ENCODE data around the gene ATAD3B. TPM values are rescaled to one million over a fixed set of nuclear protein-coding genes. Genes with fewer than 3 reads are reported as not detected.

Gene ATAD3B
- total and polyA plus RNA-seq, 10 of the 15 experiments (the other 5 are each of a cell fraction or from before 2014, with no cell fraction given): 0.03 to 38.8 (median 23.8) TPM

DNA sequence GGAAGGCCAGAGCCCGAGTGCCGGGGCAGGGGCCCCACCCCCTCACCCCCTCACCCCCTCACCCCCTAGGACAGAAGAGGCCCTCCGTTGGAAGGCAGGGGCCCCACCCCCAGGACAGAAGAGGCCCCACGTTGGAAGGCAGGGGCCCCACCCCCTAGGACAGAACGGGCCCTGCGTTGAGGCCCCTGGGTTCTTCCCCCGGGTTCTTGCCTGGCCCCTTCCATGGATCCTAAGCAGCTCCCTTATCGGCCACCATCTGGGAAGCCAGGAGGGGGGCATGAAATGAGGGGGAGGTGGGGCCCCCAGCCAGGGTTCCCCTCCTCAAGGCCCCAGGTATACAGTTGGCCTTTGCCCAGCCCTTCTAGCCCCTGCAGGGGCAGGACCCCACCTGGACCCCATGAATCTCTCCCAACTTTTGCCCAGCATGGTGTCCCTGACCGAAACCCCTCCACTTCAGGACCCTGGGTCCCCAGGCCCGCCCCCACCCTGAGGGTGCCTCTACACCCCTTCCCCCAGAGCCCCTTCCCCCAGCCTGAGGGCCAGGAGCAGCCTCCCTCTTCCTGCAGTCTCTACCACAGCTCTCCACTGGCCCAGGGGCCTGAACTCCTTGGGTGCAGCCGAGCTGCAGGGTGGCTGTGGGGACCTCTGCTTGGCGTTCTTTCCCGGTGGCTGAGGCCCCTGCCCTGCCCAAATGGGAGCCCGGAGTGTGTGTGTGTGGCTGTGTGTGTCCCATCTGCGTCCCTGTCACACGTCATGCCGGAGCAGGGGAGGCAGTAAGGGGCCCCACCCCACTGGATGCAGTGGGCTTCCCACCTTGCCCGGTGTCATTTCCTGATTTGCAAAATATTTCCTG lies 40.3 kb upstream of the ATAD3B start:
- CTCF ChIA-PET: no interaction called here
- RAD21 ChIA-PET (ENCODE audit: unreplicated experiment): no interaction called here
- Histone ChIP-seq H4K20me1 (ENCODE audit: control insufficient read depth, insufficient read depth) (no peaks in the 10 kb centered on the region), H3K4me2 (ENCODE audit: control insufficient read depth, insufficient read depth) (no peak overlapping the region), H3K79me2 (ENCODE audit: control insufficient read depth, insufficient read depth, low read length) (no peaks in the 10 kb centered on the region), H3K4me1 (ENCODE audit: control insufficient read depth, insufficient read depth, low read length) (peaks cover 17% of the 10 kb centered on the region), H2AFZ (ENCODE audit: control insufficient read depth, low read depth, low read length) (no peak overlapping the region), H3K27me3 (replicated peaks in 1 of 2; ENCODE audit: control insufficient read depth in 2 of 2, insufficient read depth in 2 of 2, low read length in 1 of 2) (peaks cover 0 to 13% of the 10 kb centered on the region in 2 experiments; a peak in 3 of 4 replicates), H3K27ac (ENCODE audit: control insufficient read depth, insufficient read depth) (no peak overlapping the region), H3K9me3 (replicated peaks; ENCODE audit: control insufficient read depth, insufficient read depth, low read length) (no peaks in the 10 kb centered on the region), H3K36me3 (ENCODE audit: control insufficient read depth in 2 of 2, insufficient read depth in 2 of 2, low read length in 1 of 2) (no peaks in the 10 kb centered on the region), H3K4me3 (no peak overlapping the region), H3K9ac (ENCODE audit: control insufficient read depth, insufficient read depth, low read length) (no peak overlapping the region)
- POLR2A ChIA-PET: no interaction called here
- DNase-seq (ENCODE audit: low read depth, low spot score) (no peak), ATAC-seq (no peak), FAIRE-seq (no peak)
- no TSS peak for BruUV-seq (replicated peaks)
- intact Hi-C loops (cut with micrococcal nuclease; ENCODE audit: unreplicated experiment) (no loop called here), in situ Hi-C loops (cut with MboI) (no loop called here)
- 37% methylated on average over 16 of the region's 18 CpGs for WGBS (ENCODE audit: insufficient coverage, insufficient replicate concordance, low lambda C conversion rate, missing lambda C conversion rate)
- TF ChIP-seq, protein P1, sequence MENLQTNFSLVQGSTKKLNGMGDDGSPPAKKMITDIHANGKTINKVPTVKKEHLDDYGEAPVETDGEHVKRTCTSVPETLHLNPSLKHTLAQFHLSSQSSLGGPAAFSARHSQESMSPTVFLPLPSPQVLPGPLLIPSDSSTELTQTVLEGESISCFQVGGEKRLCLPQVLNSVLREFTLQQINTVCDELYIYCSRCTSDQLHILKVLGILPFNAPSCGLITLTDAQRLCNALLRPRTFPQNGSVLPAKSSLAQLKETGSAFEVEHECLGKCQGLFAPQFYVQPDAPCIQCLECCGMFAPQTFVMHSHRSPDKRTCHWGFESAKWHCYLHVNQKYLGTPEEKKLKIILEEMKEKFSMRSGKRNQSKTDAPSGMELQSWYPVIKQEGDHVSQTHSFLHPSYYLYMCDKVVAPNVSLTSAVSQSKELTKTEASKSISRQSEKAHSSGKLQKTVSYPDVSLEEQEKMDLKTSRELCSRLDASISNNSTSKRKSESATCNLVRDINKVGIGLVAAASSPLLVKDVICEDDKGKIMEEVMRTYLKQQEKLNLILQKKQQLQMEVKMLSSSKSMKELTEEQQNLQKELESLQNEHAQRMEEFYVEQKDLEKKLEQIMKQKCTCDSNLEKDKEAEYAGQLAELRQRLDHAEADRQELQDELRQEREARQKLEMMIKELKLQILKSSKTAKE (IDR thresholded peaks at IDR 0.05; ENCODE audit: low read depth, poor library complexity, severe bottlenecking): no peak
- no peak for TF ChIP-seq MTA3 (IDR thresholded peaks at IDR 0.05; ENCODE audit: borderline replicate concordance, low read length)
- SMC1A ChIA-PET (ENCODE audit: uncharacterized antibody, unreplicated experiment): no interaction called here

DNA sequence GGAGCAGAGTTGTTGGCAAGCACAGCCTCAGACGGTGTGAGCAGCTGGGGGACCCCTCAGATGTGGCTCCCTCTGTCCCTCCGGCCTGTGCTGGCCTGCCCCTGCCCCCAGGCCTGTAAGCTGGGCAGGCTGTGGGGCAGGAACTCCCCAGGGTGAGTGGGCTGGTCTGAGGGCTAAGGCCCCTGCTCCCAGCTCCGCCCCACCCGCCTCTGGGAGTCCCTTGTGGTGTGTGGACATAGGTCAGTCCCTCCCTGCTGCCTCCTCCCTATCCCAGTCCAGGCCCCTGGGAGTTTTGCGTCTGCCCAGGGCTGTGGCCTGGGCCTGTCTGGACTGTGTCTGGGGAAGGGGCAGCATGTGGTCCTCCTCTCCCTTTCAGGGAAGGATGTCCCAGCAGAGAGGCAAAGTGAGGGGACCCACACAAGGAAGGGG lies 39.7 kb upstream of the ATAD3B start:
- Histone ChIP-seq H3K4me1 (ENCODE audit: control insufficient read depth, insufficient read depth, low read length) (peaks cover 17% of the 10 kb centered on the region), H3K9ac (ENCODE audit: control insufficient read depth, insufficient read depth, low read length) (no peak overlapping the region), H4K20me1 (ENCODE audit: control insufficient read depth, insufficient read depth) (no peaks in the 10 kb centered on the region), H3K79me2 (ENCODE audit: control insufficient read depth, insufficient read depth, low read length) (no peaks in the 10 kb centered on the region), H3K9me3 (replicated peaks; ENCODE audit: control insufficient read depth, insufficient read depth, low read length) (no peaks in the 10 kb centered on the region), H3K36me3 (ENCODE audit: control insufficient read depth in 2 of 2, insufficient read depth in 2 of 2, low read length in 1 of 2) (no peaks in the 10 kb centered on the region), H3K4me2 (ENCODE audit: control insufficient read depth, insufficient read depth) (no peak overlapping the region), H3K27ac (ENCODE audit: control insufficient read depth, insufficient read depth) (no peak overlapping the region), H3K27me3 (replicated peaks in 1 of 2; ENCODE audit: control insufficient read depth in 2 of 2, insufficient read depth in 2 of 2, low read length in 1 of 2) (peaks cover 0 to 13% of the 10 kb centered on the region in 2 experiments; a peak in 3 of 4 replicates), H3K4me3 (no peak overlapping the region), H2AFZ (ENCODE audit: control insufficient read depth, low read depth, low read length) (no peak overlapping the region)
- SMC1A ChIA-PET (ENCODE audit: uncharacterized antibody, unreplicated experiment): no interaction called here
- in situ Hi-C loops (cut with MboI): no loop called here
- BruUV-seq (replicated peaks): no TSS peak
- DNase-seq (ENCODE audit: low read depth, low spot score) (no peak), FAIRE-seq (no peak), ATAC-seq (peak; percentile 8; the same call in 2 of the 3 replicates)
- POLR2A ChIA-PET: interaction anchor here (0.6 kb wide), 1 partner anchor 16 kb away, joined by 8 read pairs; no protein-coding TSS in a partner anchor
- CTCF ChIA-PET: no interaction called here
- WGBS (ENCODE audit: insufficient coverage, insufficient replicate concordance, low lambda C conversion rate, missing lambda C conversion rate): 23% methylated on average over 5 of the region's 5 CpGs
- intact Hi-C loops (cut with micrococcal nuclease; ENCODE audit: unreplicated experiment): no loop called here
- RAD21 ChIA-PET (ENCODE audit: unreplicated experiment): no interaction called here
- no peak for TF ChIP-seq GABPA (IDR thresholded peaks at IDR 0.05; ENCODE audit: low read depth)
